ENCODE data around the gene NGLY1.

DNA sequence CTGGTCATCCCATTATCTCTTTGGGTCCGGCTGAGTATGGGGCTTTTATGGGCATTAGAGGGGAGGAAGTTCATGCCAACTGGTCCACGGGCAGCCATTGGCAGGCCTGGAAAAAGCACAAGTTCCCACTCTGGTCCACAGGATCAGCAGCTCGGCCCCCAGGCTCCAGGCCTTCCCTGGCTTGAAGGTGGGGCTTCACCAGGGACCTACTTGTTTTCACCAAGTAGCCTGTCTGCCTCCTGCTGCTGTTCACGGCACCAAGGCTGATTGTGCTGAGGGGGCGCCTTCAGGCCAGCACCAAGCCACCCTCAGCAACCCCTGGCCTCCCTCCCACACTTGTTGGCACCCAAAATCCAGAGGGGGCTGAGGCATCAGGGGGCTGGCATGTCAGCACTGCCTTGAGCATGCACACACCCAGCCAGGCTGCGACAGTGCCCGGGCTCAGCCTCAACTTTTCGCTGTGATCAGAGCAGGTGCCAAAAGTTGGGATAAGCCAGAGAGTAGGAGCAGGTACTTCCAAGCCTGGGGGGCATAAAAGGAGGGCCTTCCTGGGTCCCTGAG, 109.4 kb downstream of the NGLY1 start:
- TF ChIP-seq CTCF (conservative IDR thresholded peaks at IDR 0.05; ENCODE audit: low read length): no peak
- TF ChIP-seq EZH2phosphoT487 (IDR thresholded peaks at IDR 0.05; ENCODE audit: borderline replicate concordance, low read depth, low read length): no peak
